Measurements from ENCODE around the gene SEC14L6.

The SEC14L6 gene

GRCh38 chr22:30531651-30532608 lies 14.6 kb downstream of the SEC14L6 start:
- DNase-seq: no peak

GRCh38 chr22:30526656-30527055 lies 19.9 kb downstream of the SEC14L6 start:
- DNase-seq: no peak

- DNase-seq: no peak
Measured at GRCh38 chr22:30523646-30524489, 22.7 kb downstream of the SEC14L6 start.

GRCh38 chr22:30521368-30522156 lies 25.0 kb downstream of the SEC14L6 start:
- DNase-seq: no peak

GRCh38 chr22:30519842-30520425 lies 26.6 kb downstream of the SEC14L6 start:
- no peak for DNase-seq

- no peak for DNase-seq
Measured at GRCh38 chr22:30516731-30517130, 29.8 kb downstream of the SEC14L6 start.

- DNase-seq: no peak
Measured at GRCh38 chr22:30516273-30516672, 30.3 kb downstream of the SEC14L6 start.

GRCh38 chr22:30514252-30514651 lies 32.3 kb downstream of the SEC14L6 start:
- DNase-seq: no peak

GRCh38 chr22:30513462-30513861 lies 33.1 kb downstream of the SEC14L6 start:
- DNase-seq: no peak

- DNase-seq: no peak
Measured at GRCh38 chr22:30511911-30512310, 34.6 kb downstream of the SEC14L6 start.

- no peak for DNase-seq
Measured at GRCh38 chr22:30511109-30511508, 35.4 kb downstream of the SEC14L6 start.

GRCh38 chr22:30508216-30508615 lies 38.3 kb downstream of the SEC14L6 start:
- DNase-seq: no peak

GRCh38 chr22:30507670-30508069 lies 38.9 kb downstream of the SEC14L6 start:
- DNase-seq: no peak

- no peak for DNase-seq
Measured at GRCh38 chr22:30506507-30506968, 40.0 kb downstream of the SEC14L6 start.

GRCh38 chr22:30503551-30503950 lies 43.0 kb downstream of the SEC14L6 start:
- DNase-seq: no peak

- no peak for DNase-seq
Measured at GRCh38 chr22:30502911-30503310, 43.6 kb downstream of the SEC14L6 start.

GRCh38 chr22:30502153-30502552 lies 44.4 kb downstream of the SEC14L6 start:
- DNase-seq: no peak

- DNase-seq: no peak
Measured at GRCh38 chr22:30500628-30501027, 45.9 kb downstream of the SEC14L6 start.

GRCh38 chr22:30497466-30498150 lies 48.9 kb downstream of the SEC14L6 start:
- no peak for DNase-seq

GRCh38 chr22:30495041-30495784 lies 51.3 kb downstream of the SEC14L6 start:
- no peak for DNase-seq

- DNase-seq: no peak
Measured at GRCh38 chr22:30492144-30492543, 54.4 kb downstream of the SEC14L6 start.

All from NCI-H446 treated with DMSO at 0.1 percent for 48 hours (cell line).